Astrocyte (in vitro differentiated cells and primary cell): ENCODE measurements around the gene CYBA. TPM values are rescaled to one million over a fixed set of nuclear protein-coding genes. Genes with fewer than 3 reads are reported as not detected.

Experiments used
- DNase-seq: peaks from one replicate; pipeline ENCODE4 v3.0.0-alpha.2; 2010; ENCODE audit warnings: low read depth
- FAIRE-seq: peaks from 2 replicates; lab custom pipeline; 2011; peaks lifted over from hg19 to GRCh38; lab: Jason Lieb, UNC
- H2AFZ ChIP-seq: 2 replicates; pipeline ENCODE4 v1.6.0; 2012; ENCODE audit warnings: low read depth, low read length, inconsistent platforms
- H3K27ac ChIP-seq: 2 replicates; pipeline ENCODE4 v1.5.1; 2011; ENCODE audit warnings: low read depth, low read length, inconsistent platforms
- H3K27me3 ChIP-seq: 2 replicates; pipeline ENCODE4 v1.6.0; 2011; ENCODE audit warnings: low read length, inconsistent platforms; ENCODE audit not compliant: insufficient read depth
- H3K36me3 ChIP-seq: 2 replicates; pipeline ENCODE4 v1.5.1; 2011; ENCODE audit warnings: low read length, inconsistent platforms; ENCODE audit not compliant: insufficient read depth
- H3K4me1 ChIP-seq: 2 replicates; pipeline ENCODE4 v1.5.1; 2011; ENCODE audit warnings: low read length, inconsistent platforms; ENCODE audit not compliant: insufficient read depth
- H3K4me2 ChIP-seq: 2 replicates; pipeline ENCODE4 v1.6.0; 2012; ENCODE audit warnings: low read length, inconsistent platforms
- H3K4me3 ChIP-seq: 2 replicates; pipeline ENCODE4 v1.5.1; 2011; ENCODE audit warnings: low read depth, mild to moderate bottlenecking, low read length, inconsistent platforms; ENCODE audit not compliant: insufficient read depth
- H3K79me2 ChIP-seq: 2 replicates; pipeline ENCODE4 v1.6.0; 2012; ENCODE audit warnings: mild to moderate bottlenecking, low read length, inconsistent platforms; ENCODE audit not compliant: insufficient read depth
- H3K9ac ChIP-seq: 2 replicates; pipeline ENCODE4 v1.6.0; 2012; ENCODE audit warnings: mild to moderate bottlenecking, low read length, inconsistent platforms
- H3K9me3 ChIP-seq: 2 replicates; pipeline ENCODE4 v1.5.1; 2012; ENCODE audit warnings: low read depth, mild to moderate bottlenecking, low read length, inconsistent platforms; ENCODE audit not compliant: insufficient read depth
- H4K20me1 ChIP-seq: 2 replicates; pipeline ENCODE4 v1.6.0; 2012; ENCODE audit warnings: low read length, inconsistent platforms; ENCODE audit not compliant: insufficient read depth
- H3K27ac Mint-ChIP-seq: one replicate; pipeline ENCODE4 v1.8.0; 2021; ENCODE audit warnings: mild to moderate bottlenecking, mixed read lengths; ENCODE audit not compliant: unreplicated experiment
- H3K27me3 Mint-ChIP-seq: one replicate; pipeline ENCODE4 v1.8.0; 2021; ENCODE audit warnings: low read depth, mixed read lengths; ENCODE audit not compliant: unreplicated experiment
- H3K36me3 Mint-ChIP-seq: one replicate; pipeline ENCODE4 v1.8.0; 2021; ENCODE audit warnings: low read depth, mixed read lengths; ENCODE audit not compliant: unreplicated experiment
- H3K4me1 Mint-ChIP-seq: one replicate; pipeline ENCODE4 v1.8.0; 2021; ENCODE audit warnings: low read depth, mixed read lengths; ENCODE audit not compliant: unreplicated experiment
- H3K4me3 Mint-ChIP-seq: one replicate; pipeline ENCODE4 v1.8.0; 2021; ENCODE audit warnings: mild to moderate bottlenecking, moderate library complexity, mixed read lengths; ENCODE audit not compliant: unreplicated experiment
- H3K9me3 Mint-ChIP-seq: one replicate; pipeline ENCODE4 v1.8.0; 2021; ENCODE audit warnings: mild to moderate bottlenecking, mixed read lengths; ENCODE audit not compliant: unreplicated experiment
- CTCF ChIP-seq: IDR thresholded peaks from 2 replicates; pipeline ENCODE4 v1.5.1; 2011; ENCODE audit warnings: low read depth, mild to moderate bottlenecking, inconsistent platforms, low read length, moderate library complexity; ENCODE audit not compliant: insufficient read depth
- EZH2 ChIP-seq: IDR thresholded peaks from 2 replicates; pipeline ENCODE4 v1.6.1; 2012; ENCODE audit warnings: mild to moderate bottlenecking, low read length, inconsistent platforms; ENCODE audit not compliant: insufficient read depth
- total RNA-seq: library from RNA; stranded (reverse); gene quantifications from 2 replicates; pipeline ENCODE4 v1.2.1, GENCODE V29; 2021

CYBA gene
- total RNA-seq, 1 donor from 2014 or later: 236 TPM

GRCh38 chr16:88626646-88627045, 24.2 kb downstream of the CYBA start:
- H3K4me3 ChIP-seq: no peak overlapping the region
- no peaks in the 10 kb centered on the region for H3K27me3 ChIP-seq
- peaks cover 4% of the 10 kb centered on the region for H4K20me1 ChIP-seq
- no peaks in the 10 kb centered on the region for H3K79me2 ChIP-seq
- Mint-ChIP-seq H3K36me3 (no peaks in the 10 kb centered on the region), H3K4me3 (no peak overlapping the region), H3K27me3 (no peaks in the 10 kb centered on the region), H3K27ac (no peak overlapping the region), H3K9me3 (no peaks in the 10 kb centered on the region), H3K4me1 (peaks cover 3% of the 10 kb centered on the region)
- no peak for FAIRE-seq
- peaks cover 10% of the 10 kb centered on the region for H3K36me3 ChIP-seq
- H3K4me1 ChIP-seq: no peaks in the 10 kb centered on the region
- no peak overlapping the region for H3K4me2 ChIP-seq
- TF ChIP-seq CTCF (no peak), EZH2 (no peak)
- no peak overlapping the region for H3K27ac ChIP-seq
- DNase-seq: no peak
- no peaks in the 10 kb centered on the region for H3K9me3 ChIP-seq
- H3K9ac ChIP-seq: no peak overlapping the region
- no peak overlapping the region for H2AFZ ChIP-seq

GRCh38 chr16:88624977-88625576, 25.8 kb downstream of the CYBA start:
- Histone ChIP-seq H3K9me3 (no peaks in the 10 kb centered on the region), H4K20me1 (peaks cover 13% of the 10 kb centered on the region), H2AFZ (no peak overlapping the region), H3K4me2 (no peak overlapping the region), H3K79me2 (peaks cover 5% of the 10 kb centered on the region), H3K27ac (no peak overlapping the region), H3K27me3 (no peaks in the 10 kb centered on the region), H3K9ac (no peak overlapping the region), H3K4me1 (no peaks in the 10 kb centered on the region), H3K4me3 (no peak overlapping the region), H3K36me3 (peaks cover 6% of the 10 kb centered on the region)
- Mint-ChIP-seq H3K9me3 (no peaks in the 10 kb centered on the region), H3K4me1 (no peaks in the 10 kb centered on the region), H3K27me3 (no peaks in the 10 kb centered on the region), H3K36me3 (no peaks in the 10 kb centered on the region), H3K4me3 (no peak overlapping the region), H3K27ac (no peak overlapping the region)
- DNase-seq (no peak), FAIRE-seq (no peak)
- TF ChIP-seq EZH2: no peak
- TF ChIP-seq CTCF: no peak

GRCh38 chr16:88624481-88624880, 26.4 kb downstream of the CYBA start:
- TF ChIP-seq CTCF: no peak
- TF ChIP-seq EZH2: no peak
- H2AFZ ChIP-seq: no peak overlapping the region
- Mint-ChIP-seq H3K4me3 (no peak overlapping the region), H3K36me3 (no peaks in the 10 kb centered on the region), H3K27ac (no peak overlapping the region), H3K27me3 (no peaks in the 10 kb centered on the region), H3K9me3 (no peaks in the 10 kb centered on the region), H3K4me1 (no peaks in the 10 kb centered on the region)
- no peak overlapping the region for H3K4me3 ChIP-seq
- H3K9ac ChIP-seq: no peak overlapping the region
- DNase-seq: no peak
- no peak overlapping the region for H3K4me2 ChIP-seq
- H3K4me1 ChIP-seq: no peaks in the 10 kb centered on the region
- no peaks in the 10 kb centered on the region for H3K9me3 ChIP-seq
- no peaks in the 10 kb centered on the region for H3K27me3 ChIP-seq
- no peak overlapping the region for H3K27ac ChIP-seq
- H3K79me2 ChIP-seq: peaks cover 11% of the 10 kb centered on the region
- peaks cover 19% of the 10 kb centered on the region for H4K20me1 ChIP-seq
- H3K36me3 ChIP-seq: peaks cover 6% of the 10 kb centered on the region
- FAIRE-seq: no peak
